HG03342 (cell line): ENCODE measurements around the gene SLC38A5.
"Not testable (repeated sequence)": the region's sequence is repeated elsewhere in the genome, so short reads cannot be mapped to it uniquely, and the experiment has no call there.

Experiments used
- ATAC-seq: cut with Tn5 transposase; IDR thresholded peaks from one replicate; pipeline ENCODE4 v1.9.1; 2021; ENCODE audit warnings: mild to moderate bottlenecking, moderate library complexity; ENCODE audit not compliant: unreplicated experiment

The SLC38A5 gene

DNA sequence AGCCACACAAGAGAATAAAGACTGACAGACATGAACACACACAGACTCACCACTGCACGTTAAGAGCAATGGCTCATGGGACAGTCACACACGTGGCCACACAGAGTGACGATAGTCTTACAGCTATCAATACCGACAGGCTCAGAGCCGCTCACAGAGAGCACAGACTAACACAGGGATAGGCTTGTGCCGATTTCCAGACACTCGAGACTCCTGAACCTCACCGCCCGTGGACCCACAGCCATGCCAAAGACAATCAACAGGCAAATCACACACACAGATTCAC is 716 bp upstream of the SLC38A5 start:
- no peak for ATAC-seq

DNA sequence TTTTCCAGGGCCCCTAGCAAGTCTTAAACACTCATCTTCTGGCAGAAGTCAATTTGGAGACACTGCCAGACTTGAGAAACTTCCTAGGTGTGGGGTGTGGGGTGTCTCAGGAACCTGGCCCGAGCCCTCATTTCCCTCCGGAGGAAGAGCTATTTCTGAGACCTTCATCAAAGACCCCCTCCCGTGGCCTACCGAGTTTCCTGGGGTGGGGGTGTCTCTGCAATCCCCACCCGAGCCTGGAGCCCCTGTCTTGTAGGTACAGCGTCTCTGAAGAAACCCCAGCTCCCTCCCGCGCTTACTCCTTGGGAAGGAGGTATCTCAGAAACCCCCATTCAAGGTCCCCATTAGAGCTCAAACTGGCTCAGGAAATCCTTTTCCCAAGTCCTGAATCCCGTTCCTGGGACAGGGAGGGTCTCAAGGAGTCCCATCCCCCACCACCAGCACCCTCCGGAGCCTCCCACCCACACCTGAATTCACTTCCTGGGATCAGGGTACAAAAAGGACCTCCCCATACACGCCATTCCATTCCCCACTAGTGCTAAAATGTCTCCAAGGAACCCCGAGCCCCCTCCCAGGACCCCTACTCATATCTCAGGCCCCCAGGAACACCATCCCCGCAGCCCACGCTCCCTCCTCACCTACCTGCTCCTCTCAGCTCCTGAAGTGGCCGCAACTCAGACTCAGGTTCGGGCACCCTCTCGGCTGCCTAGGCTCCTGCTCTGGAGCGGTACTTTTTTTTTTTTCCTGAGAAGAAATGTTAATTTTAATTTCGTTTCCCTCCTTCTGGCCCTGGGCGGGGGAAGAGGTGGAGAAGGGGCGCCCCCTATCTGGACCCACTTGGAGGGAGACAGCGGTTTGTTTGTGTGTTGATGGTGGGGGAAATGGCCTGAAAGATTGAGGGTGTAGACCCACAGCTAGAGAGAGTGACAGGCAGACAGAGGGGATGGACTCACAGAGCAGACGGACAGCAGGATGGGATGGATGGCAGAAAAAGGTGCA is 1.1 kb downstream of the SLC38A5 start:
- no peak for ATAC-seq

- ATAC-seq: no peak
These were observed 1.8 kb downstream of the SLC38A5 start for GRCh38 chrX:48468247-48468671.

DNA sequence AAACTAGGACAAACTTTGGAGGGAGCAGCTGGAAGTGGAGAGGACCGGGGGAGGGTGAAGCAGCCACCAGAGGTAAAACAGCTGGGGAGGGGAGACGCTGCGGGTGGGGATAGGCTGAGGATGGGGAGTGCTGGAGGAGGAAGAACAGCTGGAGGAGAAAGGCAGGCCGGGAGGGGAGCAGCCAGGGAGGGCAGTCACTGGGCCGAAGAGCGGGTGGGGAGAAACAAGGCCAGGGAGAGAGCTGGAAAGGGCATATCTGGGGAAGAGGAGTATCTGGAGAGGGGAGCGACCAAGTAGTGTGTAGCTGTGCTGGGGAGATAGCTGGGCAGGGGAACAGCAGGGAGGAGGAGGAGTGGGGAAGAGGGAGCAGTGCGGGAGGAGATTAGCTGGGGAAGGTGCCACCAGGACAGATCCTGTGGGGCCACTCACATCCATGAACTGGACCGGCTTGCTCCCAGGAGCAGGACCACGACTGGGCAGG is 2.7 kb downstream of the SLC38A5 start:
- no peak for ATAC-seq

DNA sequence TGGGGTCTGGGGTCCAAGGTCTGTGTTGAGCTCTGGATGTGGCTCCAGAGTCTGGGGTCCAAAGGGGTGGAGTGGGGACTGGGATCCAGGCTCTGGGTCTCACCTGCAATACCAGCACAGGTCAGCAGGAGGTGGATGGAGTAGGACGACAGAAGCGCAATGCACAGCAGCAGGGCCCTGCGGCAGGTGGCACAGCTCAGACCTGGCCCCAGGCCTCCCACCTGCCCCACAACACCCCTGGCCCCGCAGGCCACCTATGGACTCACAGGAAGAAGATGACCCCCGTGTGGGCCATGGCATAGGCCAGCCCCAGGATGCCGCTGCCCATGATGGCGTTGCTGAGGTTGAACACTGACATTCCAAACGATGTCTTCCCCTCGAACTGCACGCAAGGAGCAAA is 3.4 kb downstream of the SLC38A5 start:
- no peak for ATAC-seq

DNA sequence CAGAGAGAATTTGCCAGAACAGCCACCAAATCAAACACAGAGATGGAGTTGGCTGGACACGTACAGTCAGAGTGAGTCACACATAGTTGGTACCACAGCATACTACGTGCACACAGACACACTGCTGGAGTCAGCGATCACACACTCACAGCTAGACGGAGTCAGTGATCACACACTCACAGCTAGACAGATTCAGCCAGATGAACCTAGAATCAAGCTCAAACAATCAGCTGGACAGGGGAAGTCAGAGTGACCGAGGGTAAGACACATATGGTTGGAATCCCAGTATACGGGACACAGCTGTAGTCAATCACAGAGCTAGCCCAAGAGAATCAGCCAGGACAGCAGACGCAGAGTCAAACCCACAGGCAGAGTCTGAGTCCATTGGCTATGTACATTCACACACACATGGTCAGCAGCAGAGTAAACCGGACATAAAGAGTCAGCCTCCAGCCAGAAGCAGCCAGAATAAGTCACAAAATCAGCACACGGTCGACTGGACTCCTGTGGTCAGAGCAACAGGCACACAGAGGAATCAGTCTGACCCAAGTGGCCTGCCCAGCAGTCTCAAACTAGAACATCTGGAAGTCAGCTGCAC is 4.6 kb downstream of the SLC38A5 start:
- ATAC-seq: no peak

- no peak for ATAC-seq
These were observed 8.2 kb downstream of the SLC38A5 start for GRCh38 chrX:48461830-48462229.

GRCh38 chrX:48460606-48461005 is 9.5 kb downstream of the SLC38A5 start:
- ATAC-seq: no peak

- ATAC-seq: no peak
These were observed 10.0 kb downstream of the SLC38A5 start for GRCh38 chrX:48460031-48460430.

DNA sequence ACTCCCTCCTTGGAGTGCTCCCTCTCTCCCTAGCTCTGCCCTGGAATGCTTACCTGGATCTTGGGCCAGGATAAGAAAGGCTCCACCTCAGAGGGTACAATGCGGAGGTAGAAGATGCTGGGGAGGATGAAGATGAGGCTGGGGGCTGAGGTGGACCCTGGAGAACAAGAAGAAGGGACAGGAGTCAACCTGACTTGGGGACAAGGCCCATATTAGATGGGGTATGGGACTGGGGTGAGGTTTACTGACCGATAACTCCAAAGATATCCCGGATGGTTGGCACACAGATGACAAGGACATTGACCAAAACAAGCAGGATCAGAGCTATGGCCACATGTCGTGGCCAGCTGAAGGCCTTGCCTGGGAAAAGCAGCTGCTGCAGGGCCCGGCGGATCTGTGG is 10.6 kb downstream of the SLC38A5 start:
- ATAC-seq: no peak

DNA sequence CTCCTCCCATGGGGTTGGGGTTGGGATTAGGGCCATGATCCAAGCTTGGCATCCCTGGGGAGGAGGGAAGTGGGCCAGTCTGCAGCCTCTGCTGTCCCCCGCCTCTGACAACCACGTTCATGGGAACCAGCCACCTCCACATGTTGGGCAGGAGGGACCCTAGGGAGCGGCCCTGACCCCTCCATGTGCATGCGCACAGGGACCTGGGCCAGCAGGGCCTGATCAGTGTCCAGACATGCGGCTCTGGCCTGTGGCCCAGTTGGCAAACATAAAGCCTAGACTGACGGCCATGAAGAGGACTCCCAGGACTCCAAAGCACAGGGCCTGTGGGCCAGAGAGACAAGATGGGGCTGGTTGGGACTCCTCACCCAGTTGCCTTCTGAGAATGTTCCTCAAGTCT is 11.3 kb downstream of the SLC38A5 start:
- no peak for ATAC-seq

DNA sequence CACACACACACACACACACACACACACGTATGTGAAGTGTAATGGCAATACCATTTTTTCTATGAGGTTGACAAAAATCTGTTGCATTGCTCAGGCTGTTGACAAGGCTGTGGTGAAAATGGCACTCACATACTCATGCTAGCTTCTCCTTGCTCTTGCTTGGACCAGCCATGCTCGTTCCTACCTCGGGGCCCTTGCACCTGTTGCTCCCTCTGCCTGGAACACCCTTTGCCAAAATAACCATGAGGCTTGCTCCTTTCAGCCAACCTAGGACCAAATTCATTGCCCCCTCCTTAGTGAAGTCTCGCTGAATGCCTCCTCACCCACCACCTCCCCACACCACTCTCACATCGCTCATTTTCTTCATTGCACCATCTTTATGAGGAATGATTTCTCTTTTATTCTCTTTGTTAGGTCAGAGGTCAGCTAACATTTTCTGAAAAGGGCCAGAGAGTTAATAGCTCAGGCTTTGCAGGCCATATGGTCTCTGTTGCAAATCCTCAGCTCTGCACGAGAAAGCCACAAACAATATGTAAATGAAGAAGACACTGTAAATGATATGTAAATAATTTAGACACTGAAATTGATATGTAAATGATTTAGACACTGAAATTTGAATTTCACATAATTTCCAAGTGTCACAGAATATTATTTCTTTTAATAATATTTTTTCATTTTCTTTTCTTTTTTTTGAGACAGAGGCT is 13.3 kb downstream of the SLC38A5 start:
- ATAC-seq: no peak

GRCh38 chrX:48451708-48452107 is 18.4 kb downstream of the SLC38A5 start:
- ATAC-seq: no peak

DNA sequence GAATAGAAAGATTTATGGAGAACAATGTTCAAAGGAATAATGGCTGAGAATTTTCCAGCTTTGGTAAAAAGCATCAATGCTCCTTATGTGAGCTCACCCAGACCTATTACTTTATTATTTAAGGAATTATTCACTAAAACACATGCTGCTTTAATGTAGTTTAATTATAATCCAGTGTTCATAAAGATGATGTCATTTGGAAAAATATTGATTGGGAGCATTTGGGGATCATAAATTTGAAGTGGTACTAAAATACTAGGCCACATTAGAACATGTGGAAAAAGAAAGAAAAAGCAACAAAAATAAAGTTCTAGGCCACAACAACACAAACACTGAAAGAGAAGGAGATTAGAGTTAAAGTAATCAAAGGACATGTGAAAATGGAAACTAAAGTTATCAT is 20.0 kb downstream of the SLC38A5 start:
- no peak for ATAC-seq

- ATAC-seq: not testable (repeated sequence)
These were observed 22.9 kb downstream of the SLC38A5 start for GRCh38 chrX:48447201-48447600.

DNA sequence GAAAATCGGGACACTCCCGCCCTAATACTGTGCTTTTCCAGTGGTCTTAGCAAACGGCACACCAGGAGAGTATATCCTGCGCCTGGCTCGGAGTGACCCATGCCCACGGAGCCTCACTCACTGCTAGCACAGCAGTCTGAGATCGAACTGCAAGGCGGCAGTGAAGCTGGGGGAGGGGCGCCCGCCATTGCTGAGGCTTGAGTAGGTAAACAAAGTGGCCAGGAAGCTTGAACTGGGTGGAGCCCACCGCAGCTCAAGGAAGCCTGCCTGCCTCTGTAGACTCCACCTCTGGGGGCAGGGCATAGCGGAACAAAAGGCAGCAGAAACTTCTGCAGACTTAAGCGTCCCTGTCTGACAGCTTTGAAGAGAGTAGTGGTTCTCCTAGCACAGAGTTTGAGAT is 36.3 kb downstream of the SLC38A5 start:
- not testable (repeated sequence) for ATAC-seq

DNA sequence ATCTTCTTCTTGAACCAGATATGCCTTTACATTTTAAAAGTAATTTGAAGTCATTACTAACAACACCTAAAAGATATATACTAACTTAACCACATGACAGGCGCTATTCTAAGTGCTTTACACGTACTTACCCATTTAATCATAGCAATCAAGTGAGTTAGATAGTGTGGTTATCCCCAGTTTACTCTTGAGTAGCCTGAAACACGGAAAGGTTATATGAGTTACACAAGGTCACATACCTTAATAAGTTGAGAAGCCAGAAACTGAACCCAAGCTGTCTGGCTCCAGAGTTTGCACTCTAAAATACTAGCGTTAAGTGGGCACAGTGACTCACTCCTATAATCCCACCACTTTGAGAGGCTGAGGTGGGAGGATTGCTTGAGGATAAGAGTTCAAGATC is 39.9 kb downstream of the SLC38A5 start:
- ATAC-seq: not testable (repeated sequence)

- ATAC-seq: not testable (repeated sequence)
These were observed 40.5 kb downstream of the SLC38A5 start for GRCh38 chrX:48429606-48430005.

DNA sequence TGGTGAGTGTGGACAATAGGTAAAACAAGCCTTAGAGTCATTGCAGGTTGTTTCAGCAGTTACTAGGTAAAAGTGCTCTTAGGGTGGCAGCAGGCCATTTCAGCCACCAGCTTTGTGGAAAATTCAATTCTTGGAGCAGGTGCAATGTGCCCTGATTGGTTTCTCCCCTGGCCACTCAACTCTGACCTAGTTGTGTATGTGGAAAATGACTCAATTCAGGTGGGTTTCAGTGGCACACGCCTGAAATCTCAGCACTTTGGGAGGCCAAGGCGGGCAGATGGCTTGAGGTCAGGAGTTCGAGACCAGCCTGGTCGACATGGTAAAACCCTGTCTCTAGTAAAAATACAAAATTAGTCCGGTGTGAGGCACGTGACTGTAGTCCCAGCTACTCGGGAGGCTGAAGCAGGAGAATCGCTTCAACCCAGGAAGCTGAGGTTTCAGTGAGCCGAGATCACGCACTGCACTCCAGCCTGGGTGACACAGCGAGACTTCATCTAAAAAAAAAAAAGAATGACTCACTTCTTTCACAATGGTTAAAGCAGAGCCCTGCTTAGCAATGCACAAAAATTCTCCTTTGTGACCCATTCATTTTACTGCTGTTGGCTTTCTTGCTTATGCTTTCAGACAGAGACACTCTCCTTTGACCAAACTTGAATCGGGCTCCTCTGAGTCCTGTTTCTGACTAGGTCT is 42.9 kb downstream of the SLC38A5 start:
- ATAC-seq: not testable (repeated sequence)

DNA sequence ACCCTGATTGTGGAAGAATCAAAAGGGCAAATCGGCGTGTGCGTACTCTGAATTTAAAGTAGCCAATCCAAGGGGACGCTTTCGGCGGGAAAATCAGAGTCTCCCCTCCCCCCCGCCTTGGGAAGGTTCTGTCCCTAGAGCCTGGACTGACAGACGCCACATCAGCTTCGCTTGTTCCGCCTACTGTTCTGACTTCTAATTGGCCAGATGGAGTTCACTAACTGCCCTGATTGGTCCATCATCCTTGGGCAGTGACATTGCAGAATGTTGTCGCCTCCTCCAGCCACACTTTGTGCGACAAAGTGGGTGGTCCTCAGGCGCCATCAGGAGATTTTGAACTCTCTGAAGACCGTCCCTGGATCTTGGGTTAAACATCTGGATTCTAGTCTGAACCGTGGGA is 58.2 kb downstream of the SLC38A5 start, which contains the start of gene SSX4B:
Gene SSX4B (minus strand): TSS at position 101 of the 400 bp plus-strand sequence. CDS start 588 bp downstream, outside the sequence.
- not testable (repeated sequence) for ATAC-seq
